Activated CD8-positive, alpha-beta memory T cell treated with anti-CD3 and anti-CD28 coated beads, Interleukin-2, amount 50 U/mL, for 24 hours (primary cell): ENCODE results near the gene SMG5.

Experiments
- DNase-seq: peaks from one replicate; pipeline ENCODE4 v3.0.0-alpha.2; 2020; ENCODE audit errors: extremely low read depth

The SMG5 gene

DNA sequence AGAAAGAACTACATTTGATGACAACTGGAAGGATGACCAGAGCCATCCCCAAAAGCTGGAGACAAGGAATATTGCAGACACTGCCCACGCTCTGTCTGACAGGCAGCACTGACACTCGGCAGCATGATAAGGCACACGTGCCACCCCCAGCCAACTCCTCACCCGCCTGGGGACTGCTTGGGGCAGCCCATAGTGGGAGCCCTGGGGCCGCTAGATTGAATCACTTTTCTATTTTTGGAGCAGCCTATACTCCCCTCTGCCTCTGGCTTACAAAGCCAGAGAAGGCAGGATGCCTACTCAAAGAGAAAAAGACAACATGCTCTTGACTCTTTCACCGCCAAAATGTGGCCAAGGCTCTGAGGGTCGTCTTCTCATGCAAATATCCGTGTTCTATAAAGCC lies 1.3 kb downstream of the SMG5 start:
- DNase-seq, result peak; percentile 36

DNA sequence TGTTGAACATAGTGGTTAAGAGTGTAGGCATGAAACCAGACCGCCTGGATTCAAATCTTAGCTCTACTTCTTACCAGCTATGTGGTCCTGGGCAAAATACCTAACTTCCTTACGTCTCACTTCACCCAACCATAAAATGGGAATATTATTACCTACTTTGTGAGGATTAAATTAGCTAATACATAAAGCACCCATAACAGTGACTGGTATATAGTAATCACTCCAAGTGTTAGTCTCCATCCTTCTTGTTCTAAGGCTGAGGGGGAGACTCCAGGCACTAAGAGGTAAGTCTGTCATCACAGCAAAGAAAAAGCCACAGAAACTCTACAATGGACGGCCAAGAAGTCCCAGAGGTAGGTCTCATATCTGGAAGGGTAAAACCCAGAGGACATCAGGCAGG lies 2.8 kb downstream of the SMG5 start:
- DNase-seq, result no peak

DNA sequence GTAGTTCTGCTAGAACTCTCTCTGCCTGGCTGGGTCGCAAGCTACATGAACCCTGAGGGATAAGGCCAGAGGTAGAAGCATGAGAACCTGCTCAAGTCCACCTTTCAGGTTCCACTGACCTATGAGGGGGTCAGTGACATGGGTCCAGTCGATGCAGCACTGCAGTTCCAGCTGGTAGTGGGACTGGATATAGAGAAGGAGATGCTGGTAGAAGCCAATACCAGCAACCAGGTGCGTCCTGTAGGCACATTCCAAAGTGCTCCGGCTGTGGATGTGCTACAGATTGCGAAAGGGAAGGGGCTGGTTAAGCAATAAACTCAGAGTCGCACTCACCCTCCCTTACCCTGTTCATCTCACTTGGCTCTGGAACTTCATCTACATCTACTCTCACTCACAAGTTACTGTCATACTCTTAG lies 5.7 kb downstream of the SMG5 start:
- no peak for DNase-seq

DNA sequence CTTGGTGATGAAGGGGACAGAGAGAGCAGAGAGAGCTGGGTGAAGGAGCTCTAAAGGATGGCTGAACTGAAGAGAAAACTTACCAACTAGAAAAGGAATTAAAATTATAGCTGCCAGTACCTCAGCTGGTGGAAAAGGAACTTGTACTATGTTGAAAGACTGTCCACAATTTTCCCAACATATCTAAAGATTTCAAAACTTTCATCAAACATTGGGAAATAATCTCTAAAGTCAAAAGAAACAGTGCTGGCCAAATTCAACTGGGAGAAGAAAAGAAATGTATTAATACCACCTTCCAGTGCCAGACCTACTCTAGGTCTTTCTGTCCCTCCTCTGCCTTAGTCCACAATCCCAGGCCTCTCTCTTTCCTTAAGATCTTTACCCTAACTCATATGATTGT lies 6.1 kb downstream of the SMG5 start:
- no peak for DNase-seq

DNA sequence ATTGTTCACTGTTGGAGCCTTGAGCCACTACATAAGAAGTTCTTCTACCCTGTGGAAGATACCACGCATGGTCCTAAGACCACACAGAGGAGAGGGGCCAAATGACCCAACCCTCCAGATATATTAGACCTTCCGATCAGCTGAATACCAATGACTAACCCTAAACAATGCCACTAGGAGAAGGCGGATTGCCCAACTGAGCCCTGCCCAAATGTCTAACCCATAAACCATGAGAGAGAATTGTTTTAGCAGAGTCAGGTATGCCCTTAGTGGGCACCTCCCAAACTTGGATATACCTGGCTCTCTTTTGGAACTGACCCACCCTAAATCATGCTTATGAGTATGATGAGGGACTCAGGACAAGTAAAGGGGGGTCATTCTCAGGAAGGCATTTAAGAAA lies 12.3 kb downstream of the SMG5 start:
- no peak for DNase-seq

DNA sequence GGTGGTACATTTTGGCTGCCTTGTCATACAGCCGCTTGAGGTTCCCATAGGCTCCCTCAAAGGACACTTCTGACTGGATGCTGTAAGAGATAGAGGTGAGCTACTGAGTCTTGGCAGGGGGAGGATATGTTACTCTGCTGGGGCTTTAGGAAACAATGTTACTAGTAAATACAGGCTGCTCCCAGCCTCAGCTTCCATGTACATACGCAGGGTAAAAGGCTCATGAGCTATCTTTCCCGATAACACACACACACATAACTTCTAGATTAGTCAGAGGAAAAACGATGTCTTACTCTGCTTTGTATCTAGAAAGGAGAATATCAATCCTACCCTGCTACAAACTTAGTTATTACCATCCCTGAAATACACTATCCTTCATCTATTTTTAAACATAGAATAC lies 14.3 kb downstream of the SMG5 start:
- DNase-seq, result no peak

DNA sequence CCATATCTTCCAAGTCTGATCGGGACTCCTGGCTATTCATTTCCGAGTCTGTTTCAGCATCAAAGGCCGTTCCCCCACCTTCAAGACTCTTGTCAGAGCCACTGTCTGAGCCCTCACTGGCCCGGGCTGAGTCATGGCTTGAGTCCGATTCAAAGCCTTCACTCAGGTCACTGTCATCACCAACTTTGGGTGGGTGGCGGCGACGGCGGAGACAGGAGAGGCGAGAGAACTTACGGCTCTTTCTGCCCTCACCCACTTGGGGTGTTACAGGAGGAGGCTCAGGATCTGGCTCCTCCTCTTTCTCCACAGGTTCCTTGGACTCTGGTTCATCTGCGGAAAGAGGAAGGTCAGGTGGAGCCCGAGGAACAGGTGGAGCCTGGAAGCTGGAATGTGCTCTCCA lies 16.6 kb downstream of the SMG5 start:
- no peak for DNase-seq

DNA sequence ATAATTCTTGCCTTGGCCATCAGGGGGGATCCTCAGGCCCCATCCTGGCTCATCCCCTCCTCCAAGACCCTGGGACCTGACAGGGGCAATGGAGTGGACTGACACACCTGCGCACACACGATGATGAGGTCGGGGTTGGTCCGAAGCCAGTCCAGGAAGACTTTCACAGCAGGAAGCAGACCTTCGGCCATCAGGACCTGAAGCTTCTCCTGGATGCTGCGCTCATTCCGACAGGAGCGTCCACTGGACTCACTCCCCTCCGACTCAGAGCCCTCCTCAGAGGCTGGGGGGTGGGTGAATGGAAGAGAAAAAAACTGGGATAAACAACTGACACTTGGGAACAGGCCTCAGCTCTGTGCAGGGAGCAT lies 19.4 kb downstream of the SMG5 start:
- DNase-seq, result no peak

DNA sequence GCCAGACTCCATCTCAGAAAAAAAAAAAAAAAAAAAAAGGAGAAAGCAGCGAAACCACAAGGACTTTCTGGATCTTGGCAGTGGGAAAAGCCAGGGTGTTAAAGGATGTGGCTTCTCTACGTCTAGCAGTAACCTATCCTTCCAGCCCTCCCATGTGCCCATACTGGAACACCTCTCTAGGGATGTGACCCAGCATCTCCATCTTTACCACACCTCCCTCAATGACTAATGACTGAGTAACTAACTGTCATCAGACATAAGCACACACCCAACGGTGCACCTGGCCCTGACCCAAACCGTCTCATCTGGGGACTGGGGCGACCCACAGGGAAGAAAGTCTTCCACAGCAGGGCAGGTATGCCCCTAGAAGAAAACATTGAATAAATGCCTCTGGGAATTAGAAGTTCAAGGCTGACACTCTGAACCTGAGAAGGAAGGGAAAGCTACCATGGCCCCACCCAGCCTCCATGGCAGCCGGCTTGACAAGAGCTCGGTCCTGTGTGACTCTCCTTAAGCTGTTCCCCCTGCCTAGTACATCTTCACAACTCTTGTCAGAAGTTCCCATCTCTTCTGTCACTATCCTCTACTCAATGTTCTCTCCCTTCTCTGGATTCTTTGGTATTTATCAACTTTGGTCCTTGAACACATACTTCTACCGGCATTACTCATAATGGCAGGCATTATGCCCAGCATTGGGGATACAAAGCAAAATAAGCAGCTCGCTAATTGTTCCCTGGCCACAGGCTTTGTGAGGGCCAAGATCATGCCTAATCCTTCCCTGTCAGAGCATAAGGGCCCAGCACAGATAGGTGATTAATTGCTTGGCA lies 20.0 kb downstream of the SMG5 start:
- DNase-seq, result no peak

DNA sequence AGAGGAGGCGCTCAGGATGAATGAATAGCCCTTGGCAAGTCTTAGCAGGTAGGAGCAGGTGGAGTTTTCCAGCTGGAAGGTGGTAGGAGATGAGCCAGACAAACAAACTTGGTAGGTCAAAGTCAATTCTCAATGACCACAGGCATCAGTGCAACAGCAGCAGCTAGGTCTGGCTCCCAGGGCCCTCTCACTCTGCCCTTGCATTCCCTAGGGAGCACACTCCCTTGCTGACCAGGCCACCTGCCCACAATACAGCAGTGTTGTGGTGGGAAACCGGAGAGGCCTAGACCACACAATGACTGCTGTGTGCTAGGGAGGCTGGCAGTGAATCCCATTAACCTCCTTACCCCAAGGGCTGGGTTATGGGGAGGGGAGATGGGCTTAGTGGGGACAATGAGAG lies 21.7 kb downstream of the SMG5 start:
- no peak for DNase-seq

DNA sequence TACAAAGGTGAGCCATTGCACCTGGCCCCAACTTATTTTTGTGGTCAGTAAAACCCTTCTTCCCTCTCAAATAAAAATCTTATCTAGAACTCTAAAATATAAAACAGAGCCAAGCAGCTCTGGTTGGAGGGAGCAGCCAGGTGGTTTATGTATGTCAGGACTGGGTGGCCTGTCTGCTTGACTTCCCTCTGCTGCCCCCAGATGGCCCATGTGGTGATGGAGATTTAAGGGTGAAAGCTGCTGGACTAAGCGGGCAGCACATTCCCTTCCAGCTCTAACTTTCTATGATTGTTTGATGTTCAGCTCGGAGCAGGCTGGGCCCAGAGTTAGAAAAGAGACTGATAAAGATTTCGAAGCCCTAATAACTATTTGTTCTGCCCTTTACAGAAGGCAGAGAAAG lies 22.8 kb downstream of the SMG5 start:
- no peak for DNase-seq

DNA sequence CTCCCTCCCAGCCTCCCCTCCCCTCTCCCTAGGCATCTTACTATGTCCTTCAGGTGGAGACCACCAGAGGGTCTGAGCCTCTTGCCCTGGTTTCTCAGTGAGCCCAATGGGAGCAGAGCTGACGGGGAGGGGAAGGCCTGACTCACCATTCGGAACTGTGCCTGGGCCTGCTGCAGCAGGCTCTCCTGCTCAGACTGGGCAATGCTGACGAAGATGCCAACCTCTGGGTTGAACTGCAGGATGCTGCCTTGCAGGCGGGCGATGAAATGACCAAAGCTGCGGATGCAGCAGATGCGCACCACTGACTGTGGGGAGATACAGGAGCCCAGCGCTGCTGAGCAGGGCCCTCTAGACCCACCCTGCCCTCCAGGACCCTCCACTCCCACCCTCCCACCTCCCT lies 23.8 kb downstream of the SMG5 start:
- no peak for DNase-seq

DNA sequence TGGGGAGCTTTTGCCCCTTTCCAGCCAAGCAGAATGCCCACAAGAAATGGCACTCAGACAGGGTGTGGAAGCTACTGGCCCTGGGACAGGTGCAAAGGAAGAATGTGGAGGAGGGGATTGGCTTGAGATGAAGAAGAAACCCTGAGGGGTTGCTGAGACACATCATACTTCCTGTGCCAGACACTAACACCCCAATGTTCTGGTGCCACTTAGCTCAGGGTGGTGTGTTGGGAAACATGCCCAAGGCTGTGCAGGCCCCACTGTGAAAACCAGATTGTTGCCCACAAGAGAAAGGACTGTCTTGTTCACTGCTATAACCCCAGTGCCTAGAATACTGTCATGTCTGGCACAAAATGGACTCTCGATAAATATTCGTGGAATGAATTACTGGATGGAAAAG lies 24.9 kb downstream of the SMG5 start:
- DNase-seq, result no peak

DNA sequence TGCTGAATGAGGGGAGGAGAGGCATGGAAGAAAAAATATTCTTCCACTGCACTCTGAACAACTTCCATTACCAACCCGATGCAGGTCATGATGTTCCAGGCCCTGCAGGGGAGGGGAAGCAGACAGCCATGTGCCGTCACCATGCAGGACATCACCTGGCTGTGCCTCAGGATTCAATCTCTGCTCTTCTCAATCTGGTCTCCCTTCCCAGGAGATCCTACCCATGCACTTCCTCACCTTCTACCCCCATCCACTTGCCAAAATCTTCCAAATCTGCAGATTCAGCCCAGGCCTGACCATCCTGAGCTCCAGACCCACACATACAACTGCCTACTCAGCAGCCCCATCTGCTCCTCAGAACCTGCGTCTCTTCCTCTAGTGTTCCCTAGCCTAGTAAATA lies 29.0 kb downstream of the SMG5 start:
- DNase-seq, result no peak

DNA sequence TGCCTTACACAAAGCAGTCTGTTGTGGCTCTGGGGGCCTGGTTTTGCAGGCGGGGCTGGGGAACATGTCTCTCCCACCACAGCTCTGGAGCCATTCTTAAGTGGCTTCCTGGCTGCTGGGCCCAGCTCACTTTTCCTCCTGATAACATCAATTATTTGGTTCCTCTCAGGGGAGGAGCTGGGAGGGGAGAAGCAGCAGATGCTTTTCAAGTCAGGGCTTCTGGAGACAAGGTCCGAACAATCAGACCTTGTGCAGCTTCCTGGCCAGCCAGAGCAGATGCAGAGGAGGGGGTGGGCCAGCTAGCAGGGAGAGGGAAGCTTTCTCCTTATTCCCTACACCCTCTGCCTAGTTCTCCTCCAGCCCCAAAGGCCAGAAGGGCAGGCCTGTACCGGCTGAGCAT lies 31.1 kb downstream of the SMG5 start:
- DNase-seq, result no peak

DNA sequence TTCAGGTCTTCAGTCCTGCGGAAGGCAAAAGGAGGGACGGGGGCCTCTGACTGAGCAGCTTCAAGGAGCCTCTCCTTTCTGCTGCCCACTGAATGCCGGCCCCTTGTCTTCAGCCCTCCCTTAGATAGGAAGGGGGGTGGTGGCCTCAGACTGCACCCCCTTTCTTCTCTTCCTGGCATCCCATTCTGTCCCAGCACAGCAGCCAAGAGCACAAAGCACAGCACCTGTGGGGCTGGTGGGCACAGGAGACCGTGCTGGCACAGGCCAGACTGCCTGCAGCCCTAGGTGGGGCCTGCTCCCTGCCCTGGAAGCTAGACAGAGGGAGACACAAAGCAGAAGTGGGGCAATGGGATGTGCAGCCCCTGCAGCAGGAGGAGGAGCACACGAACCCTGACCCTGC lies 33.0 kb downstream of the SMG5 start:
- DNase-seq, result no peak

DNA sequence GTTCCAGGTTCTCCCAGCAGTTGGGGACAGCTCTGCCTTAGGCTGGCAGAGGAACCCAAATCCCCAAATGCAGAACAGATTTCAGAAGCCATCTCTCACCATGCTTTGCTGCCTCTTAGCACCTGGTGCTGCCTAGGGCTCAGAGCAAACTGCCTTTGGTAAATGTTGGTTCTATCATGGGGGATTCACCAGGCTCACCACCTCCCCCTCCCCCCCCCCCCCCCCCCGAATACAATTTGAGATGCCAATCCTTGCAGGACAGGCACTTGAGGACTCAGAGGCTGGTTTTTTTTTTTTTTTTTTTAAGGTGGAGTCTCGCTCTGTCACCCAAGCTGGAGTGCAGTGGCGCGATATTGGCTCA lies 34.3 kb downstream of the SMG5 start:
- DNase-seq, result no peak

DNA sequence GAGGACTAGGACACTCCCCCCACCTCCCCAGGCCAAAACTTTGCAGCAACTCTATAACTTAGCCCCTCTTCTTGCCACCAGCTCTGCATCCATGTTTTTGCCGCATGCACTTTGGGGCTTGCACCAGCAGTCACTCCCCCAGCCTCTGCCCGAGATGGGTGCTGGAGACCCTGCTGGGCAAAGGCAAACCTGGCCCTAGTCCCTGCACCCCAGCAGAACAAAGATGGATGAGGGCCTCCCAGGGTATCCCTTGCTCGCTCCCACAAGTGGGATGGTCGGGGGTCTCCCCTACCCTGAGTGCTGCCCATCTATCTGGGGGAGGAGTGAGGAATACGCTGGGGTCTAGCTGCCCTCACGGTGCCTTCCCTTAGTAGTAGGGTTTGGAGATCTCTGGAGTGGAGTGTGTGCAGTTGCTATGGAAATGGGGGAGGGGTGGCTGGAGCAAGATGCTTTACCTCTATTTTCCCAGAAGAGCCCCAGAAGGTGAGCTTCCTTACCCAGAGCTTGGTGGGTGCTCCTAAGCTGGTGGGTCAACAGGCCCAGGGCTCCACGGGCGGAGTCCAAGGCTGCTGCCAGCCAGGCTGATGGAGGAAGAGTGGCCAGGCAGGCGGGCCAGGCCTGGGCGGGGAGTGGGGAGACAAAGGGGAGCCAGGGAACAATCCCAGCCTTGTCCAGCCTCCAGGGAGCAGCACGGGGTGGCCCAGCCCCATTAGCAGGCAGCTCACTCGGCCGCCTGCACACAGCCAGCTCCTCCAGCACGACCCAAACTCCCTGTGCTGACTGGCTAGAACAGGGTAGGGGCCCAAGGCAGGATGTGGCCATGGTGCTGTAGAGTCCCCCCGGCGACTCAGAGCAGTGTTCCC lies 34.9 kb downstream of the SMG5 start, which contains the start of gene PAQR6:
PAQR6 (minus strand) TSS at position 597 of the 863 bp plus-strand sequence. CDS start 1,325 bp downstream, outside the sequence.
- no peak for DNase-seq

DNA sequence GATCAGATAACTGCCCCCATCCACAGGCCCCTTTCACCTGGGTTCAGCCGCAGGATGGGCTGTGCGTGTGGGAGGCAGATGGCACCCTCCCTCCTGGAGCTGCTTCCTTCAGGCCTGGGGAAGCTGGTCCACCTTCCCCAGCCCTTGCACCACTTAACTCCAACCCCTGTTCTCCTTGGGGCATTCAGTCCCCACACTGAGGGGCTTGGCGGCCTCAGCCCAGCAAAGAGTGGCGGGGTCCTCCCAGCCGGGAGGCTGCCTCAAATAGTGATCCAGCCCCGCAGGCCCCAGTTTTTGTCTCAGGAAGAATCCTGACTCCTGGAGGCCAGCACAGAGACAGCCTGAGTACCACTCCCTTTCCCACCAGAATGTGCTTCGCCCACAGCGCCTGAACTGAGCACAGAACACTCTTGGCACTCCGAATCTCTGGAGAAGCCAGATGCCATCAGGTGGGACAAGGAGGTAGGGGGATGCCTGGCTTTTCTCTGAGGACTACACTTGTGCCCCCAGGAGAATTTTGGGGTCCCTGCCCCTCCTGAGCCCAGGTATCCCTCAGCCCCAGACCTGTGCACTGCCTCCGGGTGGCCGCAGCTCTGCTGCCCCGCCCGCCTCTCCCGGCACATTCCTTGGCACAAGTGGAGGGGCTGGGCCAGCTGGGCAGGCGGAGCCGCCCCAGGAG lies 35.7 kb downstream of the SMG5 start:
- DNase-seq, result no peak

DNA sequence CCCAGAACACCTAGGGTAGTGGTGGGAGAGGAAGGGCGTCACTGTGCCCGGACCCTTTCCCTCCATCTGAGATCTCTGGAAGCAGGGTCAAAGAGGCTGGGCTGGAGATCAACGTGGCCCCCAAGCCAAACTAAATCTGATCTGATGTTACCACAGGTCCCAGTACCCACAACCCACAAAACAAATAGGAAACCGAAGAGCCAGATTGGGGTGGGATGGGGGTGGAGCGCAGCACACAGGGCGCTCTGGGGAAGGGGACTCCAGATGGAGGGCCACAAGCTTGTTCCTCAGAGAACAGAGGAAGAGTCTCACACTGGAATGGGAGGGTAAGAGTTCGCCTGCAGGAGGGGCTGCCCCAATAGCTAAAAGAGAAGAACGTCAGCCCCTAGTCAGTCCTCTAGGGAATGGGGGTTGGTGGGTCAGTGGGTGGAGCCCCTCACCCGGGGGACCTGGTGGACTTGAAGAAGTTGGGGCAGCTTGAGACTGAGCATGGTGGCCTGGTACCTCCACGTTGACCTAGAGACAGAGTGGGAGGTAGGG lies 36.3 kb downstream of the SMG5 start:
- no peak for DNase-seq

DNA sequence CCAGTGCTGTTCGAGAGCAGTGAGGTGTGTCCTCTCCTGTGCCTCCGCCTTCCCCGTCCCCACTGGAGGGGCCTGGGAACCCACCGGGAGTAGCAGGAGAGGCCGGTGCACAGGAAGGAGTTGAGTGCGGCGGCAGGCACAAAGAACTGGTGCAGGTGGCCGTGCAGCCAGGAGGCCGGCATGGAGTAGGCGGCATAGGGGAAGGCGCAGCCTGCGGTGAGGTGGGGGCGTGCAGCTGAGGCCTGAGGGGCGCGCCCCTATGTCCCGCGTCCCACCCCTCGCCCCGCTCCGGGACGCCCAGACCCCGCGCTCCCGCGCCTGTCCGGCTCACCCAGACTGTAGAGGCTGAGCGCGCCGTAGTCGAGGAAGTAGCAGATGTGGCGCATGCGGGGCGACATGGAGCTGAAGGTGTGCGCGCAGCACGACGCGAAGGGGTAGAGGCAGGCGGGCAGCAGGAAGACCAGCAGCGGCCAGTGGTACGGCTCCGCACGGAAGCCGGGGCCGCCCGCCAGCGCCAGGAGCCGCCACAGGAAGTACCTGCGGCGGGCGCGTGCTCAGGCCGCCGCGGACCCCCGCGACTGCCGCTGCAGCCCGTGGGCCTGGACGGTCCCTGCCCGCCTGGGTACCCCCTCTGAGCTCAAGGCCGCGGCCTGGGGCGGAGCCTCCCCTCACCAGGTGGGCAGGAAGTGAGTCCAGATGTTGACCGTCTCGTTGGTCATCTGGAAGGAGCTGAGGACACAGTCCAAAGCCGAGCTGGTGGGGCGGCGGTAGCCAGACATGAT lies 37.0 kb downstream of the SMG5 start:
- DNase-seq, result no peak

DNA sequence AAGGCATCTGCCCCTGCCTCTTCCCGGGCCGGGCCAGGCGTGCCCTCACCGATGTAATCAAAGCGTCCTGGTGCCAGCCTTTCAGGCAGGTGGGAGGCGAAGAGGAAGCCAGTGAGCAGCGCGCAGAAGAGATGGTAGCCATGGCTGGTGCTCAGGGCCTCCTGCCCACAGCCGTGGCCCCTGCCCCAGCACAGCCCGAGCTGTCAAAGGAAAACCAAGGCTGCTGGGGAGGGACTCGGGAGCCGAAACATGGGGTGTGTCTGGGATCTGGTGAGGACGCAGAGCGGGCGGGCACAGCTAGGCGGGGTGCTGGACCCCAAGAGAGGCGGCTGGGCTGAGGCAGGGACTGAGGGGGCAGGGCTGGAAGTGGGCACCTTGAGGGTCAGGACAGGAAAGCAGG lies 37.9 kb downstream of the SMG5 start:
- DNase-seq, result no peak
